MCF 10A (cell line): ENCODE results near the gene HDGFL2. TPM values are rescaled to one million over a fixed set of nuclear protein-coding genes. Genes with fewer than 3 reads are reported as not detected.

Source experiments
- BruUV-seq: library from RNA; stranded (reverse); fragments of 400-500 nt; replicated peaks from 2 replicates; lab custom pipeline; 2021; lab: Mats Ljungman, UMichigan
- CTCF ChIA-PET: fragments of 300-600 bp; sonication (Branson Sonifier 250); formaldehyde crosslinking; extraction: SDS; loops from one replicate; lab custom pipeline; 2021; ENCODE audit warnings: antibody characterized with exemption, inconsistent platforms; lab: Yijun Ruan, JAX
- POLR2A ChIA-PET: fragments of 300-600, 350-650 bp; sonication (Branson Sonifier 250); formaldehyde crosslinking; extraction: SDS; loops from one replicate; lab custom pipeline; 2020; ENCODE audit warnings: antibody characterized with exemption, inconsistent platforms; lab: Yijun Ruan, JAX
- DNase-seq: peaks from one replicate; pipeline ENCODE4 v3.0.0-alpha.2; 2018; ENCODE audit not compliant: unreplicated experiment
- H3K27ac Mint-ChIP-seq: one replicate; pipeline ENCODE4 v1.8.0; 2022; ENCODE audit warnings: mild to moderate bottlenecking, low read depth, mixed read lengths; ENCODE audit not compliant: unreplicated experiment
- H3K27me3 Mint-ChIP-seq: one replicate; pipeline ENCODE4 v1.8.0; 2022; ENCODE audit warnings: mixed read lengths; ENCODE audit not compliant: insufficient read depth, unreplicated experiment
- H3K36me3 Mint-ChIP-seq: one replicate; pipeline ENCODE4 v1.8.0; 2022; ENCODE audit warnings: mild to moderate bottlenecking, moderate library complexity, mixed read lengths; ENCODE audit not compliant: insufficient read depth, unreplicated experiment
- H3K4me1 Mint-ChIP-seq: one replicate; pipeline ENCODE4 v1.8.0; 2022; ENCODE audit warnings: mixed read lengths; ENCODE audit not compliant: insufficient read depth, unreplicated experiment
- H3K4me3 Mint-ChIP-seq: one replicate; pipeline ENCODE4 v1.8.0; 2022; ENCODE audit warnings: mild to moderate bottlenecking, moderate library complexity, mixed read lengths; ENCODE audit not compliant: unreplicated experiment
- H3K9me3 Mint-ChIP-seq: one replicate; pipeline ENCODE4 v1.8.0; 2022; ENCODE audit warnings: mixed read lengths; ENCODE audit not compliant: unreplicated experiment
- intact Hi-C: fragments of 100-400 bp; cut with micrococcal nuclease; formaldehyde crosslinking; loops from 2 replicates; pipeline ENCODE4 v1.14.1; 2022
- total RNA-seq: library from RNA; stranded (reverse); gene quantifications from 2 replicates; pipeline ENCODE4 v1.2.3, GENCODE V29; 2022
- TF ChIP-seq, protein P1 (sequence below): fragments of 200-600 bp; IDR thresholded peaks from one replicate; pipeline ENCODE4 v1.8.0; 2022; ENCODE audit warnings: antibody characterized with exemption, mild to moderate bottlenecking; ENCODE audit not compliant: unreplicated experiment

HDGFL2 gene
- total RNA-seq, 1 experiment from 2014 or later = 46.3 TPM

DNA sequence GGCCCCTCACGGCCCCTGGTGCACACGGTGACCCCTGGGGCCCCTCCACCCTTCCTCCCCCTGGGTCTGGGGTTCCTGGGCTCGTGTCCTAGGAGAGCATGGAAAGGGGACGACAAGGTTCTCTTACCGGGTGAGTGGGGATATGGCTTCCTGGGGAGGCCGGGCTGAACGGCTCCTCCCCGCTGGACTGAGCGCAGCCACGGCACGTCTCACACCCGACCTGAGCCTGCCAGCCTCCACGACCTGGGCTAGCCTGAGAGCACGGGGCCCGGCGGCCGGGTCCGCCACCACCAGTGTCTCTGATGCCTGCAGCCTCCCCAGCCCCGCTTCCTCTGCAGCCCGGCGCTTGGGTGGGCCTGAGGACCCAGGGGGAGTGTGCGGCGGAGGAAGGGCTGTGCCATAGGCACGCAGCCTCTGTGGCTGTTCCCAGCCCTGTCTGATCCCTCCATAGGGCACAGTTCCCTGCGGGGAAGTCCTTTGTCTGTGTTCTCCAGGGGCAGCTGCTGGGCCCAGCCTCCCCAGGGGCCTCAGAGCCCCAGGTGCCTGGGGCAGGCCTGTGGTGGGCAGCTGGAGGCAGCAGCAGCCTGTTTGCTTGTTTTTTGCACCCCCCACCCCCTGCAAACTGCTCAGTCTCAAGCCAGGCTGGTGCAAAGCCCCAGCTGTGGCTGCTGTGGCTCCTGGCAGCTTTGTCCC is 31.2 kb downstream of the HDGFL2 start:
- Mint-ChIP-seq H3K27ac (no peak overlapping the region), H3K4me1 (peaks cover 10% of the 10 kb centered on the region), H3K9me3 (no peaks in the 10 kb centered on the region), H3K4me3 (no peak overlapping the region), H3K27me3 (no peaks in the 10 kb centered on the region), H3K36me3 (peaks cover 22% of the 10 kb centered on the region)
- ChIA-PET POLR2A (no interaction called here), CTCF (interaction anchor here (1.0 to 3.4 kb wide), 3 partner anchors 8 to 22 kb away, joined by 3 to 12 read pairs (median 9); no protein-coding TSS in a partner anchor)
- no peak for DNase-seq
- TF ChIP-seq, protein P1, sequence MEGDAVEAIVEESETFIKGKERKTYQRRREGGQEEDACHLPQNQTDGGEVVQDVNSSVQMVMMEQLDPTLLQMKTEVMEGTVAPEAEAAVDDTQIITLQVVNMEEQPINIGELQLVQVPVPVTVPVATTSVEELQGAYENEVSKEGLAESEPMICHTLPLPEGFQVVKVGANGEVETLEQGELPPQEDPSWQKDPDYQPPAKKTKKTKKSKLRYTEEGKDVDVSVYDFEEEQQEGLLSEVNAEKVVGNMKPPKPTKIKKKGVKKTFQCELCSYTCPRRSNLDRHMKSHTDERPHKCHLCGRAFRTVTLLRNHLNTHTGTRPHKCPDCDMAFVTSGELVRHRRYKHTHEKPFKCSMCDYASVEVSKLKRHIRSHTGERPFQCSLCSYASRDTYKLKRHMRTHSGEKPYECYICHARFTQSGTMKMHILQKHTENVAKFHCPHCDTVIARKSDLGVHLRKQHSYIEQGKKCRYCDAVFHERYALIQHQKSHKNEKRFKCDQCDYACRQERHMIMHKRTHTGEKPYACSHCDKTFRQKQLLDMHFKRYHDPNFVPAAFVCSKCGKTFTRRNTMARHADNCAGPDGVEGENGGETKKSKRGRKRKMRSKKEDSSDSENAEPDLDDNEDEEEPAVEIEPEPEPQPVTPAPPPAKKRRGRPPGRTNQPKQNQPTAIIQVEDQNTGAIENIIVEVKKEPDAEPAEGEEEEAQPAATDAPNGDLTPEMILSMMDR = no peak
- intact Hi-C loops = no loop called here
- no TSS peak for BruUV-seq

DNA sequence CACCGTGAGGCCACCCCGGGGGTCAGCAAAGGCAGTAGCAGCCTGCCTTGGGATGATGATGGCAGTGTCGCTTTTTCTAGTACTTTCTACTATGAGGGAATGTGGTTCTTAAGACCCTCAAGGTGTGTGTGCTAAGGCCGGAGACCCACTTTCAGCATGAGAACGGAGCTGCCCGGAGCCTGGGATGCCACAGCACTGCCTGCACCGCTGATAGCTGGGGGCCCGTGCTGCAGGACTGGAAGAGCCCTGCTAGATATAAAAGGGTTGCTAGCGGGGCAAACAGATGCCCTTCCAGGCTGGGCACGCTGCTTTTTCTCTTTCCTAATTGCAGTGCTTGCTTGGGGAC is 31.7 kb downstream of the HDGFL2 start:
- H3K9me3 Mint-ChIP-seq = no peaks in the 10 kb centered on the region
- no peaks in the 10 kb centered on the region for H3K27me3 Mint-ChIP-seq
- H3K4me3 Mint-ChIP-seq = no peak overlapping the region
- no peak for DNase-seq
- H3K27ac Mint-ChIP-seq = no peak overlapping the region
- intact Hi-C loops = no loop called here
- TF ChIP-seq, protein P1 = no peak
- ChIA-PET CTCF (interaction anchor here (1.0 to 3.4 kb wide), 3 partner anchors 8 to 22 kb away, joined by 3 to 12 read pairs (median 9); no protein-coding TSS in a partner anchor), POLR2A (no interaction called here)
- peaks cover 17% of the 10 kb centered on the region for H3K36me3 Mint-ChIP-seq
- peaks cover 10% of the 10 kb centered on the region for H3K4me1 Mint-ChIP-seq
- no TSS peak for BruUV-seq

DNA sequence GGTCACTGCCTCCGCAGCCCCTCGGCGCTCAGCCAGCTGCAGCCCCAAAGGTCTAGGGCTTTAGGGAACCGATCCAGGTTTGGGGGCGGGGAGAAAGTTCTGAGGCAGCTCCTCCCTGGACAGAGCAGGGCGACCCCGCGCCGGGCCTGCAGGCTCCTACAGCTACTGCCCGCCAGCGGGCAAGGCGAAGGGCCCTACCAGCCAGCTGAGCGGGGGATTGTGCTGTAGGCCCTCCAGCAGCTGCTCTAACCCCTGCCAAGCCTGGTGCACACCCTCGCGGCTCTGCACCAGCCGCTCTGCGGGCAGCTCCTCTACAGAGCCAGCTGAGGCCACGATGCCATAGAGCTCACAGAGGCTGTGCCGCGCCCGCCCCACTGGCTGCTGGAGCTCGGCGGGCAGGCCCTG is 32.2 kb downstream of the HDGFL2 start:
- TF ChIP-seq, protein P1 = no peak
- Mint-ChIP-seq H3K36me3 (peaks cover 17% of the 10 kb centered on the region), H3K4me1 (peaks cover 10% of the 10 kb centered on the region), H3K4me3 (no peak overlapping the region), H3K9me3 (no peaks in the 10 kb centered on the region), H3K27me3 (no peaks in the 10 kb centered on the region), H3K27ac (no peak overlapping the region)
- intact Hi-C loops = no loop called here
- CTCF ChIA-PET = interaction anchor here (1.0 to 3.4 kb wide), 3 partner anchors 9 to 21 kb away, joined by 3 to 12 read pairs (median 9); no protein-coding TSS in a partner anchor
- no peak for DNase-seq
- no TSS peak for BruUV-seq
- POLR2A ChIA-PET = no interaction called here

DNA sequence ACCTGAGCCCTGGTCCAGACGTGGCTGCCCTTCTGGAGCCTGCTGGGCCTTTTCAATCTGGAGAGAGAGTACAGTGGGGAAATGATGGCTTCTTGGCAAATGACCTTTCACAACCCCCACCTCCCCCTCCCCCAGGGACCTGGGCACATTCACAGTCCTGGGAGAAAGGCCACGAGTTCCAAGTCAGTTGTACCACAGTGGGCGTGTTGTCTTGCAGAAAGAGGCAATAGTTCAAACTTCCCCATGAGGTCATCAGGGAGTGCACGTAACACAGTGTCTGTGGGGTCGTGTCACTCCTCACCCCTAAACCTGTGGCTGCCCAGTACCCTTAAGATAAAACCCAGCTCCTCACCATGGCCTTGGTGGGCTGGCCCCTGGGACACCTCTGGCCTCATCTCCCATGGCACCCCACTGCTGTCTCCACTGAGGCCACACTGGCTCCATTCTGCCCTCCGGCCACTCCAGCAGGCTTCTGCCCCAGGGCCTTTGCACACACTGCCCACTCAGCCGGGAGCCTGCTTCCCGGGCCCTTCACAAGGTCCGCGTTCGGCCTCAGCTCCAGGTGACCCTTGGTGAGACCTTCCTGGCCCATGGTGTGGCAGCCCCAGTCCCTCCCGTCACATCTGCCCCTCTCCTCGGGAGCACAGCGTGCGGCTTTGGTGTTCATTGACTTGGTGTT is 32.9 kb downstream of the HDGFL2 start:
- DNase-seq = no peak
- POLR2A ChIA-PET = no interaction called here
- BruUV-seq = no TSS peak
- peaks cover 17% of the 10 kb centered on the region for H3K36me3 Mint-ChIP-seq
- no peak overlapping the region for H3K4me3 Mint-ChIP-seq
- H3K27ac Mint-ChIP-seq = no peak overlapping the region
- intact Hi-C loops = no loop called here
- H3K4me1 Mint-ChIP-seq = peaks cover 10% of the 10 kb centered on the region
- H3K27me3 Mint-ChIP-seq = no peaks in the 10 kb centered on the region
- CTCF ChIA-PET = interaction anchor here (0.7 to 3.4 kb wide), 3 partner anchors 10 to 94 kb away, joined by 3 to 12 read pairs (median 9); no protein-coding TSS in a partner anchor
- no peaks in the 10 kb centered on the region for H3K9me3 Mint-ChIP-seq
- TF ChIP-seq, protein P1 = no peak
